ENCODE data around the gene SLC25A39. TPM values are rescaled to one million over a fixed set of nuclear protein-coding genes. Genes with fewer than 3 reads are reported as not detected.

The SLC25A39 gene
- total and polyA plus RNA-seq, 2 of the 13 experiments (the other 11 are each of a cell fraction or from before 2014, with no cell fraction given) = 144 to 151 TPM

DNA sequence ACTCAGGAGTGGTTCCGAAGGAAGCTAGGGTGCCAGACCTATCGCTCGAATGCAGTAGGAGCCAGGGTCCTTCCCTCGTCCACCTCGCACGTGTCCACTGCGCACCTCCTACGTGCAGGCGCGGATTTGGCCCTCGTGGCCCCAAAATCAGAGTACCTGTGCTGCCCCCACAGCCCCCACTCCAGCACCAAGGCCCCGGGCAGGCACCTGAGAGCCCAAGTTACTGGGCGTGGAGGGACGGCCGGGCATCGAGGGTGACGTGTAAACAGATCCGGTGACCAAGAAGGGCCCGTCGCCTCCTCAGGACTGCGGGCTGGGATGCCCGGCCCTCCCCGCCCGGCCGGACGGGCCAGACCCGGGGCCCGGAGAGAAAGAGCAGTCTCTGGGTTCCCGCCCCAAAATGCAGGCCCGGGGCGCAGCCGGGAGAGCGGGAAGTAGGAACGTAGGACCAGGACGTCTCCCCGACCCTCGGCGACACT is 492 bp downstream of the SLC25A39 start (continued):
- TF ChIP-seq AGO2 (optimal IDR thresholded peaks at IDR 0.05; ENCODE audit: low read depth, low read length) = no peak
- TF ChIP-seq DR1 (CRISPR knock-in tag; IDR thresholded peaks at IDR 0.05) = no peak; the same call in none of the 2 replicates
- TF ChIP-seq GMEB1 (CRISPR knock-in tag; IDR thresholded peaks at IDR 0.05; ENCODE audit: borderline replicate concordance) = peak; percentile 7; the same call in 1 of the 2 replicates
- TF ChIP-seq, protein P1, sequence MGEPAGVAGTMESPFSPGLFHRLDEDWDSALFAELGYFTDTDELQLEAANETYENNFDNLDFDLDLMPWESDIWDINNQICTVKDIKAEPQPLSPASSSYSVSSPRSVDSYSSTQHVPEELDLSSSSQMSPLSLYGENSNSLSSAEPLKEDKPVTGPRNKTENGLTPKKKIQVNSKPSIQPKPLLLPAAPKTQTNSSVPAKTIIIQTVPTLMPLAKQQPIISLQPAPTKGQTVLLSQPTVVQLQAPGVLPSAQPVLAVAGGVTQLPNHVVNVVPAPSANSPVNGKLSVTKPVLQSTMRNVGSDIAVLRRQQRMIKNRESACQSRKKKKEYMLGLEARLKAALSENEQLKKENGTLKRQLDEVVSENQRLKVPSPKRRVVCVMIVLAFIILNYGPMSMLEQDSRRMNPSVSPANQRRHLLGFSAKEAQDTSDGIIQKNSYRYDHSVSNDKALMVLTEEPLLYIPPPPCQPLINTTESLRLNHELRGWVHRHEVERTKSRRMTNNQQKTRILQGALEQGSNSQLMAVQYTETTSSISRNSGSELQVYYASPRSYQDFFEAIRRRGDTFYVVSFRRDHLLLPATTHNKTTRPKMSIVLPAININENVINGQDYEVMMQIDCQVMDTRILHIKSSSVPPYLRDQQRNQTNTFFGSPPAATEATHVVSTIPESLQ (CRISPR knock-in tag; conservative IDR thresholded peaks at IDR 0.05) = no peak
- TF ChIP-seq TGIF2 (CRISPR knock-in tag; IDR thresholded peaks at IDR 0.05) = no peak
- TF ChIP-seq REL (CRISPR knock-in tag; conservative IDR thresholded peaks at IDR 0.05) = no peak
- no peak for TF ChIP-seq MXI1 (IDR thresholded peaks at IDR 0.05; ENCODE audit: borderline replicate concordance, low read depth, low read length)
- TF ChIP-seq ZNF7 (CRISPR knock-in tag; IDR thresholded peaks at IDR 0.05) = no peak
- no peak for TF ChIP-seq FOXP1 (IDR thresholded peaks at IDR 0.05)
- no peak; the same call in 1 of the 2 replicates for TF ChIP-seq FOXP1 (CRISPR knock-in tag; IDR thresholded peaks at IDR 0.05)
- no peak for TF ChIP-seq SSRP1 (CRISPR knock-in tag; IDR thresholded peaks at IDR 0.05)
- TF ChIP-seq ZNF646 (CRISPR knock-in tag; IDR thresholded peaks at IDR 0.05) = no peak
- TF ChIP-seq, protein P2, sequence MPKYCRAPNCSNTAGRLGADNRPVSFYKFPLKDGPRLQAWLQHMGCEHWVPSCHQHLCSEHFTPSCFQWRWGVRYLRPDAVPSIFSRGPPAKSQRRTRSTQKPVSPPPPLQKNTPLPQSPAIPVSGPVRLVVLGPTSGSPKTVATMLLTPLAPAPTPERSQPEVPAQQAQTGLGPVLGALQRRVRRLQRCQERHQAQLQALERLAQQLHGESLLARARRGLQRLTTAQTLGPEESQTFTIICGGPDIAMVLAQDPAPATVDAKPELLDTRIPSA (CRISPR knock-in tag; IDR thresholded peaks at IDR 0.05; ENCODE audit: borderline replicate concordance) = 0 out of 2 replicates have a peak, but pooled peaks have one; percentile 75
- TF ChIP-seq, protein P3, sequence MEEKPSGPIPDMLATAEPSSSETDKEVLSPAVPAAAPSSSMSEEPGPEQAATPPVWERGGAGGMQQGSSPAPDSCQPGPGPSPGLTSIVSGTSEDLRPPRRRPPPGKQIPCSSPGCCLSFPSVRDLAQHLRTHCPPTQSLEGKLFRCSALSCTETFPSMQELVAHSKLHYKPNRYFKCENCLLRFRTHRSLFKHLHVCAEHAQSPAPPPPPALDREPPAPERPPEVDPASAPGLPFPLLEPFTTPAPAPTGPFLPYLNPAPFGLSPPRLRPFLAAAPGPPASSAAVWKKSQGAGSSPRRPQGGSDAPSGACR (CRISPR knock-in tag; IDR thresholded peaks at IDR 0.05) = peak; percentile 85; the same call in 1 of the 2 replicates
- TF ChIP-seq STAT6 (CRISPR knock-in tag; IDR thresholded peaks at IDR 0.05; ENCODE audit: borderline replicate concordance) = no peak
